Measurements from ENCODE around the gene NKAIN4.
A peak's percentile ranks its signal among the peaks of the same experiment; 100 is the strongest.
"Not testable (repeated sequence)": the region's sequence is repeated elsewhere in the genome, so short reads cannot be mapped to it uniquely, and the experiment has no call there.

Gene NKAIN4

GRCh38 chr20:63255931-63256704 is 1.9 kb upstream of the NKAIN4 start:
- DNase-seq, result no peak

- no peak for DNase-seq
These were observed 532 bp upstream of the NKAIN4 start for GRCh38 chr20:63254606-63255384.

GRCh38 chr20:63253438-63254231 is 628 bp downstream of the NKAIN4 start:
- no peak for DNase-seq

GRCh38 chr20:63253065-63253437 is 1.2 kb downstream of the NKAIN4 start:
- no peak for DNase-seq

GRCh38 chr20:63252284-63252711 is 2.0 kb downstream of the NKAIN4 start:
- no peak for DNase-seq

GRCh38 chr20:63251350-63251749 is 2.9 kb downstream of the NKAIN4 start:
- DNase-seq, result not testable (repeated sequence)

- DNase-seq, result no peak
These were observed 4.4 kb downstream of the NKAIN4 start for GRCh38 chr20:63249891-63250290.

- DNase-seq, result no peak
These were observed 5.2 kb downstream of the NKAIN4 start for GRCh38 chr20:63248835-63249591.

- no peak for DNase-seq
These were observed 6.5 kb downstream of the NKAIN4 start for GRCh38 chr20:63247671-63248228.

GRCh38 chr20:63246490-63247288 is 7.6 kb downstream of the NKAIN4 start:
- DNase-seq, result peak; percentile 41

GRCh38 chr20:63244468-63244867 is 9.8 kb downstream of the NKAIN4 start:
- no peak for DNase-seq

GRCh38 chr20:63243604-63244247 is 10.5 kb downstream of the NKAIN4 start:
- no peak for DNase-seq

- DNase-seq, result no peak
These were observed 11.5 kb downstream of the NKAIN4 start for GRCh38 chr20:63242736-63243135.

GRCh38 chr20:63241272-63241671 is 13.0 kb downstream of the NKAIN4 start:
- DNase-seq, result no peak

GRCh38 chr20:63240004-63240403 is 14.3 kb downstream of the NKAIN4 start:
- no peak for DNase-seq

- no peak for DNase-seq
These were observed 14.8 kb downstream of the NKAIN4 start for GRCh38 chr20:63239431-63239830.

GRCh38 chr20:63238514-63239125 is 15.6 kb downstream of the NKAIN4 start:
- DNase-seq, result no peak

GRCh38 chr20:63238031-63238430 is 16.2 kb downstream of the NKAIN4 start:
- no peak for DNase-seq

GRCh38 chr20:63236116-63236837 is 18.0 kb downstream of the NKAIN4 start:
- DNase-seq, result no peak

Measured in NCI-H510A treated with DMSO at 0.1 percent for 48 hours (cell line).